ENCODE data around the gene COL27A1.

DNA sequence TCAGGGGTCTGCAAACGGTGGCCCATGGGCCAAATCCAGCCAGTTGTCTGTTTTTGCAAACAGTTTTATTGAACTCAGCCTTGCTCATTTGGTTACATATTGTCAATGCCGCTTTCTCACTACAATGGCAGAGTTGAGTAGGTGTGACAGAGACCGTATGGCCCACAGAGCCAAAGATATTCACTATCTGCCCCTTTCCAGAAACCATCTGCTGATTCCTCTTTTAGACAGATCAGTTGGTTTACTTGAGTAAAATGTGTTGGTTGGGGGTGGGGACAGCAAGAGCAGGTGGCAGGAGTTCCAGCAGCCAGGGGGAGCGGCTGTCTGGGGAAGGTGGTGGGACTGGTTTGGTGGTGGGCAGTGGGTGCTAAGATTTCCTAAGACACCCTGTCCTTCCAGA, 54.8 kb downstream of the COL27A1 start:
- TF ChIP-seq TAF1 (IDR thresholded peaks at IDR 0.05; ENCODE audit: borderline replicate concordance, insufficient read depth, low read length) (no peak), POLR2AphosphoS5 (IDR thresholded peaks at IDR 0.05; ENCODE audit: low read depth, low read length) (no peak), SIN3A (IDR thresholded peaks at IDR 0.05; ENCODE audit: borderline replicate concordance, insufficient read depth, low read length) (no peak), FOXP2 (optimal IDR thresholded peaks at IDR 0.05; ENCODE audit: borderline replicate concordance, extremely low read depth, extremely low read length, insufficient read depth) (no peak)
- TF ChIP-seq, protein P1, sequence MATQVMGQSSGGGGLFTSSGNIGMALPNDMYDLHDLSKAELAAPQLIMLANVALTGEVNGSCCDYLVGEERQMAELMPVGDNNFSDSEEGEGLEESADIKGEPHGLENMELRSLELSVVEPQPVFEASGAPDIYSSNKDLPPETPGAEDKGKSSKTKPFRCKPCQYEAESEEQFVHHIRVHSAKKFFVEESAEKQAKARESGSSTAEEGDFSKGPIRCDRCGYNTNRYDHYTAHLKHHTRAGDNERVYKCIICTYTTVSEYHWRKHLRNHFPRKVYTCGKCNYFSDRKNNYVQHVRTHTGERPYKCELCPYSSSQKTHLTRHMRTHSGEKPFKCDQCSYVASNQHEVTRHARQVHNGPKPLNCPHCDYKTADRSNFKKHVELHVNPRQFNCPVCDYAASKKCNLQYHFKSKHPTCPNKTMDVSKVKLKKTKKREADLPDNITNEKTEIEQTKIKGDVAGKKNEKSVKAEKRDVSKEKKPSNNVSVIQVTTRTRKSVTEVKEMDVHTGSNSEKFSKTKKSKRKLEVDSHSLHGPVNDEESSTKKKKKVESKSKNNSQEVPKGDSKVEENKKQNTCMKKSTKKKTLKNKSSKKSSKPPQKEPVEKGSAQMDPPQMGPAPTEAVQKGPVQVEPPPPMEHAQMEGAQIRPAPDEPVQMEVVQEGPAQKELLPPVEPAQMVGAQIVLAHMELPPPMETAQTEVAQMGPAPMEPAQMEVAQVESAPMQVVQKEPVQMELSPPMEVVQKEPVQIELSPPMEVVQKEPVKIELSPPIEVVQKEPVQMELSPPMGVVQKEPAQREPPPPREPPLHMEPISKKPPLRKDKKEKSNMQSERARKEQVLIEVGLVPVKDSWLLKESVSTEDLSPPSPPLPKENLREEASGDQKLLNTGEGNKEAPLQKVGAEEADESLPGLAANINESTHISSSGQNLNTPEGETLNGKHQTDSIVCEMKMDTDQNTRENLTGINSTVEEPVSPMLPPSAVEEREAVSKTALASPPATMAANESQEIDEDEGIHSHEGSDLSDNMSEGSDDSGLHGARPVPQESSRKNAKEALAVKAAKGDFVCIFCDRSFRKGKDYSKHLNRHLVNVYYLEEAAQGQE (IDR thresholded peaks at IDR 0.05; ENCODE audit: insufficient read depth in 1 of 2, low read depth in 2 of 2, low read length in 2 of 2): no peak
